Breast epithelium (tissue), 4 donors: ENCODE measurements around the gene TUBGCP4. TPM values are rescaled to one million over a fixed set of nuclear protein-coding genes. Genes with fewer than 3 reads are reported as not detected.

Experiments
- DNase-seq, 2 donors: peaks; one replicate each; pipeline ENCODE4 v3.0.0-alpha.2; 2019; ENCODE audit warnings: low spot score in 2 of 2
- H3K27ac ChIP-seq, 2 donors: fragments of 200-600 bp; sonication (generic) in 1 of 2; one replicate each; pipeline ENCODE4 v1.5.1; 2016 to 2019; ENCODE audit warnings: mild to moderate bottlenecking in 1 of 2
- H3K27me3 ChIP-seq, 2 donors: fragments of 200-600 bp; sonication (generic) in 1 of 2; one replicate each; pipeline versions ENCODE4 v1.5.1 to v1.6.0; 2017 to 2019; ENCODE audit warnings: control low read depth in 1 of 2, mild to moderate bottlenecking in 1 of 2
- H3K36me3 ChIP-seq: fragments of 200-600 bp; one replicate; pipeline ENCODE4 v1.5.1; 2019
- H3K4me1 ChIP-seq, 2 donors: fragments of 200-600 bp; sonication (generic); one replicate each; pipeline ENCODE4 v1.5.1; 2016 to 2019; ENCODE audit warnings: control low read depth in 1 of 2
- H3K4me3 ChIP-seq, 3 donors: fragments of 200-600 bp; sonication (generic); 1 replicate in 2 of 3; 2 replicates in 1 of 3; pipeline ENCODE4 v1.5.1; 2016 to 2019; ENCODE audit warnings: mild to moderate bottlenecking in 3 of 3, moderate library complexity in 2 of 3
- H3K9me3 ChIP-seq, 2 donors: fragments of 200-600 bp; sonication (generic) in 1 of 2; one replicate each; pipeline ENCODE4 v1.5.1; 2016 to 2019; ENCODE audit warnings: control low read depth in 1 of 2
- POLR2A ChIP-seq: fragments of 450-650 bp; IDR thresholded peaks from one replicate; pipeline ENCODE4 v1.6.1; 2016; ENCODE audit warnings: antibody characterized with exemption, mild to moderate bottlenecking, moderate library complexity
- POLR2AphosphoS5 ChIP-seq, 3 donors: sonication (generic); formaldehyde crosslinking; IDR thresholded peaks; one replicate each; pipeline ENCODE4 v1.6.1; 2017; ENCODE audit warnings: antibody characterized with exemption in 3 of 3
- intact Hi-C: fragments of 100-400 bp; cut with DNase I; formaldehyde crosslinking; loops from one replicate; pipeline ENCODE4 v1.15.1; 2023; ENCODE audit warnings: low total_unique reads
- total RNA-seq, 3 donors: library from RNA; depleted of rRNA; stranded (reverse); fragments of >200 nt; gene quantifications; one replicate each; pipeline ENCODE4 v1.1.0, GENCODE V29; 2016
- TF ChIP-seq, protein P1 (sequence below), 3 donors: fragments of 450-650 bp; IDR thresholded peaks; one replicate each; pipeline ENCODE4 v1.5.1; 2016 to 2017; ENCODE audit warnings: antibody characterized with exemption in 3 of 3, mild to moderate bottlenecking in 3 of 3, moderate library complexity in 3 of 3

The TUBGCP4 gene
- total RNA-seq, 3 donors from 2014 or later = 12.2 to 21.1 (median 19.7) TPM

DNA sequence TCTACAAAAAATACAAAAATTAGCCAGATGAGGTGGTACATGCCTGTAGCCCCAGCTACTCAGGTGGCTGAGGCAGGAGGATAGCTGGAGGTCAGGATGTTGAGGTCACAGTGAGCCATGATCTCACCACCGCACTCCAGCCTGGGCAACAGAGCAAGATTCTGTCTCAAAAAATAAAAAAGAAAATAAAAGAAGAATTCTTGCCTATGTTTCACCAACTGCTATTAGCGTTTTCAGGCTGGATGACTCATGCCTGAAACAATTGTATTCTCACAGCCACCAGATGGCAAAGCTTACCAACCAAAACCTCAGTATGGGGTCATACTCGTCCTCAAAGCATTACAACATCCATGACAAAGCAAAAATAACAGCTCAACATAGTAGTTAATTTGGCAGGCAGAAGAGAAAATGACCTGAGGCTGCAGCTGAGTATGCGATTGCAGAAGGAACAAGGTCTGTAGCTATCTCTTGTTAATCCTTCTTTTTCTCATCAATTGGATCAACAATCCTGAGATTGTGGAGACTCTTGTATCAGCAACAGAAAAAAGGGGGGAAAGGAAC, 69.9 kb downstream of the TUBGCP4 start:
- no peaks in the 10 kb centered on the region for H3K27me3 ChIP-seq
- H3K27ac ChIP-seq = peak overlapping the region; percentile 54 to 74
- H3K4me3 ChIP-seq = no peak overlapping the region
- intact Hi-C loops = no loop called here
- no peaks in the 10 kb centered on the region for H3K9me3 ChIP-seq
- TF ChIP-seq POLR2AphosphoS5 (IDR thresholded peaks at IDR 0.05) = peak in 2 of 3 donors; percentile 80 to 95
- no peak for TF ChIP-seq POLR2A
- TF ChIP-seq, protein P1, sequence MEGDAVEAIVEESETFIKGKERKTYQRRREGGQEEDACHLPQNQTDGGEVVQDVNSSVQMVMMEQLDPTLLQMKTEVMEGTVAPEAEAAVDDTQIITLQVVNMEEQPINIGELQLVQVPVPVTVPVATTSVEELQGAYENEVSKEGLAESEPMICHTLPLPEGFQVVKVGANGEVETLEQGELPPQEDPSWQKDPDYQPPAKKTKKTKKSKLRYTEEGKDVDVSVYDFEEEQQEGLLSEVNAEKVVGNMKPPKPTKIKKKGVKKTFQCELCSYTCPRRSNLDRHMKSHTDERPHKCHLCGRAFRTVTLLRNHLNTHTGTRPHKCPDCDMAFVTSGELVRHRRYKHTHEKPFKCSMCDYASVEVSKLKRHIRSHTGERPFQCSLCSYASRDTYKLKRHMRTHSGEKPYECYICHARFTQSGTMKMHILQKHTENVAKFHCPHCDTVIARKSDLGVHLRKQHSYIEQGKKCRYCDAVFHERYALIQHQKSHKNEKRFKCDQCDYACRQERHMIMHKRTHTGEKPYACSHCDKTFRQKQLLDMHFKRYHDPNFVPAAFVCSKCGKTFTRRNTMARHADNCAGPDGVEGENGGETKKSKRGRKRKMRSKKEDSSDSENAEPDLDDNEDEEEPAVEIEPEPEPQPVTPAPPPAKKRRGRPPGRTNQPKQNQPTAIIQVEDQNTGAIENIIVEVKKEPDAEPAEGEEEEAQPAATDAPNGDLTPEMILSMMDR (IDR thresholded peaks at IDR 0.05) = peak; percentile 15 to 64 (median 54)
- no peaks in the 10 kb centered on the region for H3K36me3 ChIP-seq
- peak in 1 of 2 donors; percentile 62 for DNase-seq
- H3K4me1 ChIP-seq = no peaks in the 10 kb centered on the region

DNA sequence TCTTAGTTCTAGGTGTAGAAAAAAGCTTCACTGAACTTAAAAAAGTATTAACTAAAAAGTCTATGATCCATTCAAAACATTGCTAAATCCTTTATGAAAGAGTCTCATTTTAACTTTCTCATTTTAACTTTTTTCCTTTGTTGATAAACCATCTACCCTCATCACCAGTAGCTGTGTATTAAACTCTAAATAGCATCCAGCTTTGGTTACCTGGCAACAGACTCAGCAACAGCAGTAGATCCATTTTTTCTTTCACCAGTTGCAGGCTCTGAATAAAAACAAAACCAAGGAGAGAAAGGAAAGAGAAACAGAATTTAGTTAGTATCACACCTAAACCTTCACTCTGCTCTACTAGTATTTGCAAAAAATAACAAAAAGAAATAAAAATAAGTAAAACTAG, 70.4 kb downstream of the TUBGCP4 start:
- DNase-seq = no peak
- Histone ChIP-seq H3K27ac (peak overlapping the region in 1 of 2 donors; percentile 74), H3K4me3 (no peak overlapping the region), H3K9me3 (no peaks in the 10 kb centered on the region), H3K36me3 (no peaks in the 10 kb centered on the region), H3K4me1 (no peaks in the 10 kb centered on the region), H3K27me3 (no peaks in the 10 kb centered on the region)
- no peak for TF ChIP-seq POLR2AphosphoS5 (IDR thresholded peaks at IDR 0.05)
- TF ChIP-seq, protein P1 (IDR thresholded peaks at IDR 0.05) = no peak
- no peak for TF ChIP-seq POLR2A
- intact Hi-C loops = no loop called here

DNA sequence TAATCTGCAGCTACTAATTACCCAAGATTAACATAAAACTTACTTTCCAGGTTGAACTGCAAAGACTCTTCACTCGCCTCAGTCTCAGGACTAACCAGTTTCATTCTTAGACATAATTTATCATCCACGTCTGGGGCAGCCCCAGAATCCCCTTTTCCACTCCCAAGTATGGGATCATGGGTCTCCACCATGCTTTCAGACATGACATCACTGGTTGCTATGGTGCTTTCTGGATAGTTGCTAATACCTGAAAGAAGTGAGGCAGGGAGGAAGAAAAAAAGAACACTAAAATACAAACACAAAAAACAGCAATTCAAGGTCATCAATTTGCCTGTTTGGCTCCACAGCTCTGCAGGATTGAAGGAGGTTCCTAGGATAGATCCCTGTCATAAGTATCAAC, 75.4 kb downstream of the TUBGCP4 start:
- TF ChIP-seq POLR2A = no peak
- TF ChIP-seq, protein P1 (IDR thresholded peaks at IDR 0.05) = no peak
- no peak for TF ChIP-seq POLR2AphosphoS5 (IDR thresholded peaks at IDR 0.05)
- no peak overlapping the region for H3K27ac ChIP-seq
- no peak for DNase-seq
- intact Hi-C loops = no loop called here
- no peaks in the 10 kb centered on the region for H3K27me3 ChIP-seq
- no peak overlapping the region for H3K4me3 ChIP-seq
- H3K36me3 ChIP-seq = no peaks in the 10 kb centered on the region
- no peaks in the 10 kb centered on the region for H3K4me1 ChIP-seq
- no peaks in the 10 kb centered on the region for H3K9me3 ChIP-seq

DNA sequence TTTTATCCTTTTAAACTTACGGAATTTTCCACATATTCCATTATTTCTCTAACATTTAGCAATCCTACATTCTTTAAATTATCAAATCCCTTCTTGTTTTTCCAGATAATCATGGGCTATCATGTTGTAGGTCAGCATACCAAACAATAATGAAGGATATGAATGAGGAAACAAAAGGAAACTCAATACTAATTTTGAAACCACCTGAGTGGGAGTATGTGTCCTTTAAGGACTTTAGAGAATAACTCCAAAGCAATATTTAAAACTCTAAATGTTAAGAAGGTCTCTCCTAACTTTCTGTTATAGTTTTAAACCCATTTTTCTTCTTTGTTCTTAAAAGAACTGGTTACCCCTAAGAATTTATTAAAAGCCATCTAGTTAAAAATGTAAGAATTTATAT, 79.1 kb downstream of the TUBGCP4 start:
- no peaks in the 10 kb centered on the region for H3K27me3 ChIP-seq
- intact Hi-C loops = no loop called here
- H3K4me3 ChIP-seq = no peak overlapping the region
- H3K4me1 ChIP-seq = no peaks in the 10 kb centered on the region
- DNase-seq = no peak
- H3K9me3 ChIP-seq = no peaks in the 10 kb centered on the region
- H3K36me3 ChIP-seq = no peaks in the 10 kb centered on the region
- H3K27ac ChIP-seq = no peak overlapping the region
- TF ChIP-seq POLR2AphosphoS5 (IDR thresholded peaks at IDR 0.05) = no peak
- TF ChIP-seq, protein P1 (IDR thresholded peaks at IDR 0.05) = no peak
- TF ChIP-seq POLR2A = no peak

Other genes with a start within 250 kb of the TUBGCP4 start
- 10 to 100 TPM; 43.2 to 61.6 (median 59.4) TPM for gene TMEM62, start 237.5 kb upstream of the TUBGCP4 start, total RNA-seq
- gene CCNDBP1, start 185.7 kb upstream of the TUBGCP4 start, total RNA-seq = 100 to 1,000 TPM in 2 of 3 donors, 10 to 100 TPM in 1; 90.1 to 179 (median 106) TPM
- gene EPB42, start 150.1 kb upstream of the TUBGCP4 start, total RNA-seq = 1 to 10 TPM in 1 of 3 donors, under 1 TPM in 1, not detected in 1; 0.29 to 1.9 TPM
- gene TGM5, start 104.2 kb upstream of the TUBGCP4 start, total RNA-seq = 1 to 10 TPM; 1.6 to 3.1 (median 2.7) TPM
- gene TGM7, start 68.8 kb upstream of the TUBGCP4 start, total RNA-seq = not detected
- 1 to 10 TPM; 3.8 to 9.5 (median 6.6) TPM for gene LCMT2, start 40.5 kb upstream of the TUBGCP4 start, total RNA-seq
- 10 to 100 TPM; 19.5 to 24.9 (median 24.7) TPM for gene ZSCAN29, start 58 bp upstream of the TUBGCP4 start, total RNA-seq
- 10 to 100 TPM; 30.1 to 65.5 (median 60.9) TPM for gene TP53BP1, start 122.1 kb downstream of the TUBGCP4 start, total RNA-seq
- gene MAP1A, start 146.5 kb downstream of the TUBGCP4 start, total RNA-seq = 10 to 100 TPM in 1 of 3 donors, 1 to 10 TPM in 2; 2.8 to 12.8 (median 8.8) TPM
- 10 to 100 TPM; 11.4 to 75.4 (median 33.2) TPM for gene PPIP5K1, start 219.1 kb downstream of the TUBGCP4 start, total RNA-seq
- gene CKMT1B, start 222.9 kb downstream of the TUBGCP4 start, total RNA-seq = 1 to 10 TPM in 2 of 3 donors, not detected in 1; 2.6 to 5.7 TPM
- 1 to 10 TPM in 2 of 3 donors, under 1 TPM in 1; 0.64 to 2.0 (median 1.3) TPM for gene STRC, start 247.7 kb downstream of the TUBGCP4 start, total RNA-seq